ENCODE measurements around the gene TBC1D1. TPM values are rescaled to one million over a fixed set of nuclear protein-coding genes. Genes with fewer than 3 reads are reported as not detected.

TBC1D1 gene
- polyA plus RNA-seq, 1 experiment: 50.7 TPM

- Histone ChIP-seq H3K27ac (ENCODE audit: low read depth, low read length) (no peak overlapping the region), H3K9me3 (ENCODE audit: control insufficient read depth, insufficient read depth, low read length) (peaks cover 7% of the 10 kb centered on the region), H3K27me3 (ENCODE audit: control insufficient read depth, insufficient read depth, low read length) (no peaks in the 10 kb centered on the region), H3K4me3 (ENCODE audit: low read depth, low read length) (no peak overlapping the region)
- POLR2A ChIA-PET: no interaction called here
- CTCF ChIA-PET: interaction anchor here (1.1 to 5.5 kb wide), 6 partner anchors 11 to 582 kb away, joined by 3 to 97 read pairs (median 10); no protein-coding TSS in a partner anchor
- no peak for DNase-seq (ENCODE audit: low read depth, low spot score)
- no peak for TF ChIP-seq CTCF (IDR thresholded peaks at IDR 0.05; ENCODE audit: low read depth, low read length)
Measured at GRCh38 chr4:38177641-38178391, 286.9 kb downstream of the TBC1D1 start.

GRCh38 chr4:38178392-38178995 is 287.6 kb downstream of the TBC1D1 start:
- no peak for TF ChIP-seq CTCF (IDR thresholded peaks at IDR 0.05; ENCODE audit: low read depth, low read length)
- peaks cover 11% of the 10 kb centered on the region for H3K9me3 ChIP-seq (ENCODE audit: control insufficient read depth, insufficient read depth, low read length)
- no peak overlapping the region for H3K27ac ChIP-seq (ENCODE audit: low read depth, low read length)
- no peak for DNase-seq (ENCODE audit: low read depth, low spot score)
- ChIA-PET POLR2A (interaction anchor here (0.7 kb wide), 1 partner anchor 87 kb away, joined by 3 read pairs; no protein-coding TSS in a partner anchor), CTCF (interaction anchor here (0.7 to 5.5 kb wide), 20 partner anchors 9 to 720 kb away, joined by 3 to 97 read pairs (median 8); no protein-coding TSS in a partner anchor)
- no peaks in the 10 kb centered on the region for H3K27me3 ChIP-seq (ENCODE audit: control insufficient read depth, insufficient read depth, low read length)
- no peak overlapping the region for H3K4me3 ChIP-seq (ENCODE audit: low read depth, low read length)

DNA sequence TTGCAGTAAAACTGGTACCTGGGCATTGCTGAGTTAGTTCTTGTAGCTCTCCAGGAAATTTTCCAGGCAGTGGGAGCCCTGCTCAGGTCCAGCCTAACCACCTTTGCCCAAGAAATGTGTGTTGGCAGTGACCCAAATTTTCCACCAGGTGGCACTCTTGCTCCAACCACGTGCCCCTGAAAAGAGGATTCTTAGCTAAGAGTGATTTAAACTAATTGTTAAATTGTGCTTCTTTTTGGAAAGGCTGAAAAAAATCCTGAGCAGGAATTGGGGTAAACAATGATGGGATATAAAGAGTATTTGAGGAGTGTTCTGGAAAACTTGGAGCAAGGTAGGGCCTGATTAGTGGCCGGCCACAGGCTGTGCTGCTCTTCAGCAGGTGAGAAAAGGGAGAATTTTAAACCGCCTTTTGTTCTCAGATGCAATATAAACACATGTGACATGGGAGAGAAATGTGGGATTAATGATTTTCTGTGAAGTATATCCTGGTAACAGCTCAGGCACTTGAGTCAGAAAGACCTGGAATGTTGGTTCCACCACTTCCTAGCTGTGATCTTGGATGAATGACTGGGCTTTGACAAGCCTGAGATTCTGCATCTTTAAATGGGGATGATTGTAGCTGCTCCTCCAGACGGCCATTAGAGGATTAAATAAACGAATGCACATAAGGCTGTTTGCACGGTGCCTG is 288.9 kb downstream of the TBC1D1 start:
- ChIA-PET POLR2A (interaction anchor here (1.4 kb wide), 1 partner anchor 551 kb away, joined by 5 read pairs; no protein-coding TSS in a partner anchor), CTCF (interaction anchor here (0.5 to 5.5 kb wide), 51 partner anchors 8 to 1095 kb away, joined by 3 to 97 read pairs (median 5); partner anchors contain the start of genes TLR1 and TLR10)
- no peak overlapping the region for H3K27ac ChIP-seq (ENCODE audit: low read depth, low read length)
- H3K4me3 ChIP-seq (ENCODE audit: low read depth, low read length): no peak overlapping the region
- H3K9me3 ChIP-seq (ENCODE audit: control insufficient read depth, insufficient read depth, low read length): peaks cover 11% of the 10 kb centered on the region
- peak; percentile 52 for DNase-seq (ENCODE audit: low read depth, low spot score)
- TF ChIP-seq CTCF (IDR thresholded peaks at IDR 0.05; ENCODE audit: low read depth, low read length): peak; percentile 92
- H3K27me3 ChIP-seq (ENCODE audit: control insufficient read depth, insufficient read depth, low read length): no peaks in the 10 kb centered on the region

DNA sequence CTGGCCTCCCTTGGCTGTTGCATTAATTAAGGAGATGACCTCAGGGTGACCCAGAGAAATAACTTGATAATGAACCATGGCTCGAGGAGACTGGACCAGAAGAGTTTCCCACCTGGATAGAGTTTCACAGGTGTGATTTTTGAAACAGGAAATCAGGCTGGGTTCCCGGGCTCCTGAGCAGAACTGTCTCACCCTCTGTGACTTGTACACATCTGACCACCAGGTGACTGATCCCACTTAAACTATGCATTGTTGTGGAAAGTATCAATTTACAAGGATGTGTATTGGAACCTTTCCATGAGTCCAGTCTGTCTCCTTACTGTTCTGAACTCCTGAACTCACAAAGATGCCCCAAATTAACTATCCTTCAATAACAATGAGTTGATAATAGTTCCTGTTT is 289.6 kb downstream of the TBC1D1 start:
- H3K27ac ChIP-seq (ENCODE audit: low read depth, low read length): no peak overlapping the region
- H3K27me3 ChIP-seq (ENCODE audit: control insufficient read depth, insufficient read depth, low read length): no peaks in the 10 kb centered on the region
- H3K9me3 ChIP-seq (ENCODE audit: control insufficient read depth, insufficient read depth, low read length): peaks cover 11% of the 10 kb centered on the region
- no peak for TF ChIP-seq CTCF (IDR thresholded peaks at IDR 0.05; ENCODE audit: low read depth, low read length)
- POLR2A ChIA-PET: interaction anchor here (1.4 kb wide), 1 partner anchor 550 kb away, joined by 5 read pairs; no protein-coding TSS in a partner anchor
- no peak overlapping the region for H3K4me3 ChIP-seq (ENCODE audit: low read depth, low read length)
- CTCF ChIA-PET: interaction anchor here (0.5 to 5.5 kb wide), 34 partner anchors 8 to 1094 kb away, joined by 3 to 97 read pairs (median 6); partner anchors contain the start of gene TLR10
- no peak for DNase-seq (ENCODE audit: low read depth, low spot score)

All from AG04450 (cell line).